PFSK-1 (cell line): ENCODE results near the gene NUDCD2.

ENCODE experiments used
- FOXP2 ChIP-seq: optimal IDR thresholded peaks from 2 replicates; pipeline ENCODE3; 2011; ENCODE audit warnings: borderline replicate concordance, control low read depth, inconsistent platforms; ENCODE audit not compliant: insufficient read depth; ENCODE audit errors: extremely low read length, extremely low read depth
- POLR2AphosphoS5 ChIP-seq: IDR thresholded peaks from 2 replicates; pipeline ENCODE4 v1.6.1; 2012; ENCODE audit warnings: low read depth, mild to moderate bottlenecking, control low read depth, low read length, moderate library complexity
- REST ChIP-seq, 2 experiments: IDR thresholded peaks; 2 replicates each; pipeline versions ENCODE4 v1.6.1 to v1.8.0; 2011 to 2012; ENCODE audit warnings: low read depth in 2 of 2, low read length in 2 of 2, control low read depth in 1 of 2, inconsistent platforms in 1 of 2, mild to moderate bottlenecking in 1 of 2, moderate library complexity in 1 of 2; ENCODE audit not compliant: insufficient read depth in 1 of 2
- SIN3A ChIP-seq: IDR thresholded peaks from 2 replicates; pipeline ENCODE4 v1.6.1; 2012; ENCODE audit warnings: mild to moderate bottlenecking, low read length, moderate library complexity, borderline replicate concordance; ENCODE audit not compliant: insufficient read depth
- TAF1 ChIP-seq: IDR thresholded peaks from 2 replicates; pipeline ENCODE4 v1.6.1; 2012; ENCODE audit warnings: low read length, control low read depth, borderline replicate concordance; ENCODE audit not compliant: insufficient read depth

- TF ChIP-seq SIN3A (no peak), POLR2AphosphoS5 (no peak), REST (IDR thresholded peaks at IDR 0.05; ENCODE audit: insufficient read depth in 1 of 2, low read depth in 2 of 2, low read length in 2 of 2) (no peak), TAF1 (no peak), FOXP2 (no peak)
Observed at GRCh38 chr5:163424836-163425235, 35.1 kb downstream of the NUDCD2 start.
